Endodermal cell (in vitro differentiated cells): ENCODE results near the gene CCDC92. TPM values are rescaled to one million over a fixed set of nuclear protein-coding genes. Genes with fewer than 3 reads are reported as not detected.
A peak's percentile ranks its signal among the peaks of the same experiment; 100 is the strongest.

ENCODE experiments used
- DNase-seq: peaks from one replicate; pipeline ENCODE4 v3.0.0-alpha.2; 2017
- H3K27ac ChIP-seq: 2 replicates; pipeline ENCODE4 v1.5.1; 2013; ENCODE audit warnings: mild to moderate bottlenecking, low read depth, low read length, moderate library complexity
- H3K27me3 ChIP-seq: 2 replicates; pipeline ENCODE4 v1.6.1; 2013; ENCODE audit warnings: mild to moderate bottlenecking, low read length, moderate library complexity; ENCODE audit not compliant: insufficient read depth, control insufficient read depth, poor library complexity, severe bottlenecking
- H3K36me3 ChIP-seq: 2 replicates; pipeline ENCODE4 v1.7.0; 2013; ENCODE audit warnings: mild to moderate bottlenecking, low read length, moderate library complexity; ENCODE audit not compliant: control insufficient read depth, insufficient read depth
- H3K4me1 ChIP-seq: one replicate; pipeline ENCODE4 v1.7.0; 2013; ENCODE audit warnings: low read length; ENCODE audit not compliant: control insufficient read depth, insufficient read depth
- H3K4me3 ChIP-seq: 2 replicates; pipeline ENCODE4 v1.5.1; 2013; ENCODE audit warnings: mild to moderate bottlenecking, low read length, moderate library complexity
- H3K9ac ChIP-seq: 2 replicates; pipeline ENCODE4 v1.6.1; 2013; ENCODE audit warnings: mild to moderate bottlenecking, low read length, moderate library complexity; ENCODE audit not compliant: poor library complexity, severe bottlenecking; ENCODE audit errors: extremely low read depth
- H3K9me3 ChIP-seq: 2 replicates; pipeline ENCODE4 v1.6.1; 2013; ENCODE audit warnings: mild to moderate bottlenecking, low read length, moderate library complexity; ENCODE audit not compliant: control insufficient read depth
- H3K27ac Mint-ChIP-seq: 2 replicates; pipeline ENCODE4 v1.8.0; 2020; ENCODE audit warnings: mixed read lengths
- H3K27me3 Mint-ChIP-seq: 2 replicates; pipeline ENCODE4 v1.8.0; 2021; ENCODE audit warnings: mild to moderate bottlenecking, mixed read lengths; ENCODE audit not compliant: insufficient read depth
- H3K36me3 Mint-ChIP-seq: 2 replicates; pipeline ENCODE4 v1.8.0; 2020; ENCODE audit warnings: low read depth, mixed read lengths
- H3K4me1 Mint-ChIP-seq: 2 replicates; pipeline ENCODE4 v1.8.0; 2020; ENCODE audit warnings: mixed read lengths
- H3K4me3 Mint-ChIP-seq: 2 replicates; pipeline ENCODE4 v1.8.0; 2020; ENCODE audit warnings: mild to moderate bottlenecking, moderate library complexity, mixed read lengths
- H3K9me3 Mint-ChIP-seq: 2 replicates; pipeline ENCODE4 v1.8.0; 2020; ENCODE audit warnings: mild to moderate bottlenecking, mixed read lengths
- CTCF ChIP-seq: fragments of 200-600 bp; sonication (generic); conservative IDR thresholded peaks from 2 replicates; pipeline ENCODE4 v1.5.0; 2021; ENCODE audit warnings: antibody characterized with exemption, mild to moderate bottlenecking
- WGBS, 2 experiments: methylation state at CpG; one replicate each; pipeline versions ENCODE4 v1.1.5 to v1.1.7; 2013; ENCODE audit warnings: missing lambda C conversion rate in 2 of 2, mixed read lengths in 1 of 2; ENCODE audit not compliant: insufficient coverage in 1 of 2, insufficient read length in 1 of 2; 5-methylcytosine and 5-hydroxymethylcytosine counted together
- total RNA-seq, 2 donors: library from RNA; stranded (reverse); fragmentation: NEBNext Ultra II Directional in 1 of 2; extraction: Animal tissue kit (Norgen Biotek cat#: 25700) in 1 of 2; gene quantifications; 2 replicates in 1 of 2; 3 replicates in 1 of 2; pipeline ENCODE4 v1.2.1, GENCODE V29; 2021

The CCDC92 gene
- total RNA-seq, 2 donors from 2014 or later = 37.9 to 45.1 TPM

GRCh38 chr12:123997033-123997822, 24.6 kb upstream of the CCDC92 start:
- peak overlapping the region; percentile 1 for H3K27ac ChIP-seq
- H3K4me1 ChIP-seq = peaks cover 10% of the 10 kb centered on the region
- peaks cover 67% of the 10 kb centered on the region for H3K36me3 ChIP-seq
- Mint-ChIP-seq H3K36me3 (peaks cover 28% of the 10 kb centered on the region), H3K27me3 (no peaks in the 10 kb centered on the region), H3K4me3 (no peak overlapping the region), H3K4me1 (peaks cover 44% of the 10 kb centered on the region), H3K27ac (no peak overlapping the region), H3K9me3 (no peaks in the 10 kb centered on the region)
- WGBS, 2 experiments = 83 to 95% methylated on average over 4 to 5 of the region's 6 CpGs
- no peaks in the 10 kb centered on the region for H3K9me3 ChIP-seq
- no peak overlapping the region for H3K9ac ChIP-seq
- DNase-seq = no peak
- no peak for TF ChIP-seq CTCF
- no peaks in the 10 kb centered on the region for H3K27me3 ChIP-seq
- no peak overlapping the region for H3K4me3 ChIP-seq

GRCh38 chr12:123996581-123996980, 23.9 kb upstream of the CCDC92 start:
- DNase-seq = no peak
- TF ChIP-seq CTCF = no peak
- peaks cover 28% of the 10 kb centered on the region for H3K36me3 Mint-ChIP-seq
- peaks cover 44% of the 10 kb centered on the region for H3K4me1 Mint-ChIP-seq
- H3K4me3 ChIP-seq = no peak overlapping the region
- peak overlapping the region; percentile 69 for H3K27ac ChIP-seq
- H3K9me3 Mint-ChIP-seq = no peaks in the 10 kb centered on the region
- no peaks in the 10 kb centered on the region for H3K27me3 Mint-ChIP-seq
- WGBS, 2 experiments = 86 to 88% methylated on average over 4 to 5 of the region's 6 CpGs
- no peaks in the 10 kb centered on the region for H3K27me3 ChIP-seq
- H3K27ac Mint-ChIP-seq = no peak overlapping the region
- H3K9ac ChIP-seq = no peak overlapping the region
- H3K4me3 Mint-ChIP-seq = no peak overlapping the region
- peaks cover 69% of the 10 kb centered on the region for H3K36me3 ChIP-seq
- H3K4me1 ChIP-seq = peaks cover 10% of the 10 kb centered on the region
- H3K9me3 ChIP-seq = no peaks in the 10 kb centered on the region

GRCh38 chr12:123995023-123995748, 22.6 kb upstream of the CCDC92 start:
- Histone ChIP-seq H3K27ac (peak overlapping the region; percentile 69), H3K27me3 (no peaks in the 10 kb centered on the region), H3K4me3 (peak overlapping the region; percentile 45), H3K9ac (no peak overlapping the region), H3K4me1 (peaks cover 15% of the 10 kb centered on the region), H3K9me3 (no peaks in the 10 kb centered on the region), H3K36me3 (peaks cover 70% of the 10 kb centered on the region)
- WGBS, 2 experiments = 84 to 93% methylated on average over 5 to 7 of the region's 7 CpGs
- peaks cover 35% of the 10 kb centered on the region for H3K36me3 Mint-ChIP-seq
- no peaks in the 10 kb centered on the region for H3K9me3 Mint-ChIP-seq
- no peaks in the 10 kb centered on the region for H3K27me3 Mint-ChIP-seq
- H3K4me1 Mint-ChIP-seq = peaks cover 50% of the 10 kb centered on the region
- peak; percentile 55 for DNase-seq
- H3K4me3 Mint-ChIP-seq = no peak overlapping the region
- no peak for TF ChIP-seq CTCF
- H3K27ac Mint-ChIP-seq = peak overlapping the region; percentile 61
